Measurements from ENCODE around the gene FLAD1.
A peak's percentile ranks its signal among the peaks of the same experiment; 100 is the strongest.

Gene FLAD1

DNA sequence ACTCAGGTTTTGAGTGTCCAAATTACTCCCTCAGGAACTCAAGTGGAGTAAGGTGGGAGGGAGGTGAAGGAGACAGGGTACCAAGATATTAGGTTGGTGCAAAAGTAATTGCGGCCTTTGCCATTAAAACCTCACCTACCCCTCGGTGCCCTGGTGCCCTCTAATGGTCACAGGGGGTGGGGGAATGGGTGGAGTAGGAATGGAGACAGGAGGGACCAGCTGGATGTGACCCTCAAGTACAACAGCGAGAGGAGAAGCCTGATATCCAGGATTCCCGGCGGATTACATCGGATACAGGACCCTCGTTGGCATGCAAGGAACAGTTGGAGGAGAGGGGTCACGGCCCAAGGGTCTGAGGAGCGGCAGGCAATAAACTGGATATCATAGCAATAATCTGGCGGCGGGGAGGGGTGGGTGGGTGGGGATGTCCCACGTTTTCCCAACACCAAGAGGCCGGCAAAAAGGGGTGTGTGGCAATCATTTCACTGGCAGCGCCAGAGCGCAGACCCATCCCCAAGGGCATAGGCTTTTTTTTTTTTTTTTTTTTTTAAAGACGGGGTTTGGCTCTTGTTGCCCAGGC lies 15.1 kb downstream of the FLAD1 start:
- TF ChIP-seq POLR2A (IDR thresholded peaks at IDR 0.05; ENCODE audit: low read depth, low read length) = no peak
- FAIRE-seq (no peak), DNase-seq (ENCODE audit: insufficient read length, low spot score) (no peak)

DNA sequence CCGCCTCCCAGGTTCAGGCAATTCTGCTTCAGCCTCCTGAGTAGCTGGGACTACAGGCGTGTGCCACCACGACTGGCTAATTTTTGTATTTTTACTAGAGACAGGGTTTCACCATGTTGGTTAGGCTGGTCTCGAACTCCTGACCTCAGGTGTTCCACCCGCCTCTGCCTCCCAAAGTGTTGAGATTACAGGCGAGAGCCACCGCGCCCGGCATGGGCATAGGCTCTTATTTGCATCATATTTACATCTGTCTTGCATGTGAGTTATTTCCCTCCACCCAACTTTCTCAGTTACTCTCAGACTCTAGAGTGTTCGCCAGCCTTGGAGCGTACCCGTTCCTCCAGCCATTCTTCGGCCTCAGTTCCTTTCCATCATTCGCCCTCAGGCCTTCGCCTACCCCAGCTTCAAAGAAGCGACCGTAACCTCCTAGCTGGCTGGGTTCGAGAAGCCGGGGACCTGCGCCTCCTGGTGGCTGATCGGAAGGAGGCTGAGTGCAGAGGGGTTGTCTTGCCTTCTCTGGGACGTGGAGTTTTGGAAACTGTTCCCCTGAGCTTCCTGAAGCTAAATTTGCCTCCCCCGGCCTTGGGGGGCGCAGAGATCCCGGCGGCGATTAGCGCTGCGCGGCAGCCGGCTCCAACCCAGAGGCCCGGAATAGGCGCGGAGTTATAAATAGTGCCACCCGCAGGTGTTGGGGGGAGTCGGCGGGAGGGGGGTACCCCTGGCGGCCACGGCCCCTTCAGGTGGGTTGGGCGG lies 15.8 kb downstream of the FLAD1 start:
- no peak for FAIRE-seq
- TF ChIP-seq POLR2A (IDR thresholded peaks at IDR 0.05; ENCODE audit: low read depth, low read length) = no peak
- DNase-seq (ENCODE audit: insufficient read length, low spot score) = no peak

DNA sequence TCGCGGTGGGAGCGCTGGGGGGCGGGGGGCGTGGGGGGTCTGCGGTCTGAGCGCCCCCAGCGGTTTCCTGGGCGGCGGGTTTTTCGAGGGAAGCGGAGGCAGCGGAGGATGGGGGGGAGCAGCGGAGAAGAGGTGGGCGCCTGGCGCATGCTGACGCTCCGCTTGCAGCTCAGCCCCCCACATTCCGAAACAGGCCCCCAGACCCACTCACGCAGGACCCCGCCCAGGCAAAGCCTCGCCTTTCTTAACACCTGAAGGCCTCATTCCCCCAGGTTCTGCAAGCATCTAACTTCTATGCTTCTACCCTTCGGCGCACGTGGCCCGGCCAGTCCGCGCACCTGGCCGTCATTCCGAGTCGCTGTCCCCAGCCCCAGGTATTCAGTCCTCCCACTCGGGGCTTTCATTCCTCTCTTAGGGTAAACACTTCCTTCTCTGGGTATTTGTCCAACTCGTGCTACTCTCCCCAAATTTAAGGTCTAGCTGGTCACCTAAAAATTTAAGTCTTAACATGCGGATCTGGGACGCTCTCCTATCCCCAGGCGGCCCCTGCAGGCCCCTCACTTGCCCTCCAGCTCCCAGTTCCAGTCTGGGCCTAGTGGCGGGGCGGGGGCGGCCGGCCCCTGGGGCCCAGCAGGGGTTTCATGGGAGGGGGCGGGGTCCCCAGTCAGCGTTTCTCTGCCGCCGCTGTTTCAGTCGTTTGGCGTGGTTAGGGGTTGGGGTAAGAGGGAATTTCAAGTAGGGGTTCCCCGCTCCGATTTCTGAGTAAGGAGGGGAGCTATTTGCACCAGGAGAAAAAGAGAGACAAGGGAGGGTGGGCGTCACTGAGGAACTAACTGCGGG lies 16.6 kb downstream of the FLAD1 start:
- no peak for TF ChIP-seq POLR2A (IDR thresholded peaks at IDR 0.05; ENCODE audit: low read depth, low read length)
- FAIRE-seq (no peak), DNase-seq (ENCODE audit: insufficient read length, low spot score) (no peak)

DNA sequence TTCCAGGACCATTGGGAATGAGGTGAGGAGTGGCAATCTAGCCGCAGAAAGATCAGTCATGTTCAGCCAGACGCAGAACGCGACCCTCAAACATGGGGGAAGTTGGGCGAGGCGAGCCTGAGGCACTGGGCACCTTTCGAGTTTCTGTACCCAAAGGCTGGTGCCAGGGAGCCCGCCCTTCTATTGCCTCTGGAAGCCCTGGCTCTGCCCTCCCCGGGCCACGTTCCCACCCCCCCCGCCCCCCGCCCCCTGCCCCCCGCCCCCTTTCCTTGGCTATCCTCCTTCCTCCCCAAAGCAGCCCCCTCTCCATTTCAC lies 17.2 kb downstream of the FLAD1 start:
- DNase-seq (ENCODE audit: insufficient read length, low spot score) (no peak), FAIRE-seq (no peak)
- no peak for TF ChIP-seq POLR2A (IDR thresholded peaks at IDR 0.05; ENCODE audit: low read depth, low read length)

DNA sequence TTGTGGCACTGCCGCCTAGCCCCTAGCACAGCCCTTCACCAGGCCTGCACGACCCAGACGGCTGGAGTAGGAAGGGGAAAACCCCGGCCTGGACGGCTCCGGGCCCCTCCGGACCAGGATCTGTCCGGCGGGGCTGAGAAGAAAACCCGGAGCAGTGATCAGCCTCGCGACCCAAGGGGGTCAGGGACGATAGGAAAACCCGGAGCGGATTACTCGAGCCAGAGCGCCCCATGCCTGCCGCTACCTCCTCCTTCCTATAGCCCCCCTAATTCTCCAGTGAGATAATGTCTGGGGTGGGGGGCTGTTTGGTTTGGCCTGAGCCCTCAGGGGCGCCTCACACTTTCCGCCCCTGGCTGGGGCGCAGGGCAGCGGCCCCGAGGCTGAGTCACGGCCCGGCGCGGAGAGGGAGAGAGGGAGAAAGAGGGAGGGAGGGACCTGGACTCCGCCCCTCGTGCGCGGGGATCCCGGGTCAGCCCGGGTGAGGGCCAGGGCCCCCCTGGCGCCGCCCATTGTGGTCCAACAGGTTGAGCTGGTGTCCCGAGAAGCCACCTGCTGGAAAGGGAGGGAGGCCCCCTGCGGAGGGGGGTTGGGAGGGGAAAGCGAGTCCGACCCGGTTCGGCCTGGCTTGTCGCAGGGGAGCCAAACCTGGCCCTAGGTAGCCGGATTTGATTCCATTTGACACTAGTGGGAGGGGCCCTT lies 17.7 kb downstream of the FLAD1 start:
- TF ChIP-seq POLR2A (IDR thresholded peaks at IDR 0.05; ENCODE audit: low read depth, low read length) = no peak; the same call in 1 of the 2 replicates
- FAIRE-seq (no peak), DNase-seq (ENCODE audit: insufficient read length, low spot score) (peak; percentile 82)

DNA sequence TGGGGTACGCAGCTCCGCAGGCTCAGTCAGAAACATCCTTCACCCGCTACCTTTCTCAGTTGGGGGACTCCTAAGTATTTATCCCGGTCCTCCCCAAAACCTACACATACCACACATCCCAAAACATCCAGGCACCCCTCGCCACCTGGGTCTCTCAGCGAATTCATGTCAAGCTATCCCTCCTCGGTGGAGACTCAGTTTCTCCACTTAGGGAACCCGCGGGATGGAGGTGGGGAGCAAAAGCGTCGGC lies 18.2 kb downstream of the FLAD1 start:
- FAIRE-seq (no peak), DNase-seq (ENCODE audit: insufficient read length, low spot score) (no peak)
- no peak for TF ChIP-seq POLR2A (IDR thresholded peaks at IDR 0.05; ENCODE audit: low read depth, low read length)

DNA sequence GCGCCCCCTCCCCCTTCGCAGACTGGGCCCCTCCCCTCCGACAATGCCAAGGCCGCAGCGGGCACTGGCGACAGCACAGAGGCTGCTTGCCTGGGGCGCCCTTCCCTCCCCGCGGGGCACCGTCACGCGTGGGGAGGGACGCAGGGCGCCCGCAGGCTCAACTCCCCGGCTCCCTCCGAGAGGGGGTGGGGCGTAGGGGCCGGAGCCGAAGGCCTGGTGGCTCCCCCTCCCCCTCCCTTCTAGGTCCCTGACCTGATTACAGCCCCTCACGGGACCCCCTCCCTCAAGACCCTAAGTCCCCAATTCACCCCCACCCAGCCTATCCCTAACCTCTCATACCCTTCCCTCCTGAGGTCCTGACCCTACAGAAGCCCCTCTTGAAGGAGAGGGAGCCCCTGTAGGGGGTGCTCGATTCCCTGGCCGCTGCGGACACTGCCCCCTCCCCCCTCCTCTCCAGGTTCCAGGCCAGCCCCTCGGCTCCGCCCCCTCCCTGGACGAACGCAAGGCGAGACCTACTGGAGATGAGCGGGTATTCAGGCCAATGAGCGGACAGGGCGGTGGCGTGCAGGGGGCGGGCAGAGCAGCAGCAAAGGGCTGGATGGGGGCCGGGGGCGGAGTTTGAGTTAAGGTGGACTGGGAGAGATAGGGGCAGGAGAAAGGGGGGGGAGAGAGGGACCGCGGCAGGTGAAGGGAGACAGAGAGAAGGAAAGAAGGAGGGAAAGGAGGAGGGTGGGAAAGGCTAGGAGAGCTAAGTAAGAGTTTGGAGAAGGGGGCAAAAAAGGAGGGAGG lies 18.7 kb downstream of the FLAD1 start:
- DNase-seq (ENCODE audit: insufficient read length, low spot score) = peak; percentile 94
- FAIRE-seq = no peak
- peak; percentile 8; the same call in 1 of the 2 replicates for TF ChIP-seq POLR2A (IDR thresholded peaks at IDR 0.05; ENCODE audit: low read depth, low read length)

DNA sequence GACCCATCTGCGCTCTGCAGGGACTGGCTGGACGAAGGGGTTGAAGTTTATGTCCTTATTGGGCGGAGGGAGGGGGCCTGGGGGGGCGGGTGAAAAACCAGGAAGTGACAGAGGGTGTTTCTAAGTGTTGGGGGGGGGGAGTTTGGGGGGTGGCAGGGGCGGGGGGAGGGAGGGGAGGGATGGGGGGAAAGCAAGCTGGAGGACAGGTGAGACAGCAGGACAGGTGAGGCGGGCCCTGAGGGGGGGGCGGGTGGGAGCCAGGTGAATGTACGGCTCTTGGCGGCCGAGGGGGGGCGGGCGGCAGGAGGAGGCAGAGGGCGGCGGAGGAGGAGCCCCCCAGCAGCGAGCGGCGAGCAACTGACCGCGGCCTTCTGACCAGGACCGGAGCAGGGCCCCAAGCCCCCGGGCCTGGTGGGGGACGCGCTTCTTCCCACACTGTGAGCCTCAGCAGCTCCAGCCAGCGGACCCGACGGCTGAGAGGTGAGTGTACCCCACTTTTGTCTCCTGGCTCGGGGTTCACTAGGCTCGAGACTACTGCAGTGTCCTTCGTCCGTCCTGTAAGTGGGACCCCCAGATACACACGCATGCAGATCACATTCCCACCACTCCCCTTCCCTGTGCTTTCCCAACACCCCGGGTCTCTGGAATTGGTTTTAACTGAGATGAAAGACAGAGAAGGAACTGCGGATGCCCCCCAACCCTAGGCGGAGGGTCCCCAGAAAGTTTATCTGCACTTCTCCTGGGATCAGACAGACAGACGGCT lies 19.5 kb downstream of the FLAD1 start, which contains the start of gene ZBTB7B:
TSS of gene ZBTB7B (plus strand) at position 339 of the 763 bp plus-strand sequence. CDS start 11,859 bp downstream, outside the sequence.
- no peak for TF ChIP-seq POLR2A (IDR thresholded peaks at IDR 0.05; ENCODE audit: low read depth, low read length)
- DNase-seq (ENCODE audit: insufficient read length, low spot score) (no peak), FAIRE-seq (no peak)

DNA sequence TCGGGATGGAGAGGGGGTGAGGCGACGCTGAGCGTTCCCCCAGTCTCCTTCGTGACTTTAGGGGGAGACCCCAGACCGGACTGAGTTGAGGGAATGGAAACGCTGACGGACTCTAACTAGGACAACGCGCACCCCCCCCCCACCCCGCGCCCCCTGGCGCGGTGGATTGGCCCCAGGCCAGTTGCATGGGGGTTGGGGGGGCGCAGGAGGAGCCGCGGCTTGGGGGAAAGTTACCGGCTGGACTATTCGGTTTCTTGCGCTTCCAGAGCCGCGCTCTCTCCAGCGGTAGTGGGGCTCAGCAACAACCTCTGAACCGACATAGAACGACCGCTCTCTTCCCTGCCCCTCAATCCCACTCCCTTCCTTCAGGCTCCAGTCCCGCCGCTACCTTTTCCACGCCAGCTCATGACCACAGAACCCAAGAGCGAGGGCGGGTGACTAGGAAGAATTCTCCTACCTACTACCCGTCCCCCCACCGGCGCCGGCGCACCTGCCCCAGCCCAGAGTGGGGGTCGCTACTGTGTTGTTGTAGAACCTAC lies 20.2 kb downstream of the FLAD1 start:
- TF ChIP-seq POLR2A (IDR thresholded peaks at IDR 0.05; ENCODE audit: low read depth, low read length) = no peak; the same call in 1 of the 2 replicates
- no peak for FAIRE-seq
- no peak for DNase-seq (ENCODE audit: insufficient read length, low spot score)

DNA sequence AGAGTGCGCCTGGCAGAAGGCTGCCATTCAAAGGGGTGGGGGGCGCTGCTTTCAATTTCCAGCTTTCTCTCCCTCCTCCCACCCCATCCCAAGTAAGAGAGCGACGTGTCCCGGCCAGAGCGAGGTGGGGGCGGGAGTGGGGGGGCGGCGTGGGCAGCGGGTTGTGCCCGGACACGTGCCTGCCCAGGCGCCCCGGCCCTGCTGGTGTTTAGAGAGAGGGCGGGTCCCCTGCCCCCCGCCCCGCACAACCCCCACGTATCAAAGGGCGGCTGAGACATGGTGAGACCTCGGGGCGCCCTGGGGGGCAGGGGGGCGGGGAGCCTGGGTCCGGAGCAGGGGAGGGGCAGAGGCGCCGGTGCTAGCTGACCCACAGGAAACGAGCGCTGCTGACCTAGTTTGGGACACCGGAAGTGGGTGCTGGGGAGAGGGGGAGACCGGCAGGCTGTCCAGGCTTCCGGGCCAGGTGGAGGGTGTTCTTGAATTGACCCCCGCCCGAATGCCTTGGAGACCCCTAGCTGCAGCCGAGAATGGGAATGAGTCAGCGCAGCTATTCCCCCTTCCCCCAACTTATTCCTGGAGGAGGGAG lies 20.7 kb downstream of the FLAD1 start:
- FAIRE-seq (no peak), DNase-seq (ENCODE audit: insufficient read length, low spot score) (peak; percentile 72)
- TF ChIP-seq POLR2A (IDR thresholded peaks at IDR 0.05; ENCODE audit: low read depth, low read length) = peak; percentile 8; the same call in 1 of the 2 replicates

DNA sequence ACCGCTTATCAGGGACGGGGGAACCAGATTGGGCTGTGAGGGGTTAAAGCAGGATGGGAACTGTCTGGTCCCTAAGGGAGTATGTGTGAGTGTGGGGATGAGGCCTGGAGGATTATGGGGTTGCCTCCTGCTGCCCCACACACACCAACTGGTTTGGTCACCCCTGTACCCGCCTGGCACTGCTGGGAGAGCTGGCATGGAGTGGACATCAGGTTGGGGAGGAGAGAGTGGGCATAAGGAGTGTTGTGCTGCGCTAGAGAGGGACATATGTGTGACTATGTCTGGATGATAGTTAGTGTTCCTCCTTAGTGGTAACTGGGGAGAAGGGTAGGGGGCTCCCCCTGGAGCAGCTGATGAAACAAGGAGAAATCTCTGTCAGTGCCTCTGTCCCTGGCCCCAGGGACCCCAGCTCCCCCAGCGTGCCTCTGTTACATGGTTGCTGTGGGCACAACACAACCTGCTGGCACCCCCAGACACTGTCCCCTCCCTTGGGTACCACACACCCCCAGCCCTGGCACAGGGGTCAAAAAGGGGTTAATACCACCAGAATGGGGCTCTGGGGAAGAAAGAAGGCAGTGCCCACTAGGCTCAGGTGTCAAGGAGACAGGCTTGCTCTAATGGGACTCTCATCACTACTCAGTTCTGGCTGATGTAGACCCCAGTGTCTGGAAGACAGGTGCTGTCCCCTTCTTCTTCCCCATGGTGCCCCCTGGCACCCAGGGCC lies 21.4 kb downstream of the FLAD1 start:
- no peak for DNase-seq (ENCODE audit: insufficient read length, low spot score)
- FAIRE-seq = no peak
- no peak for TF ChIP-seq POLR2A (IDR thresholded peaks at IDR 0.05; ENCODE audit: low read depth, low read length)

Measured in H54 (cell line).